GM23338 (cell line): ENCODE data around the gene ADAMTS7. TPM values are rescaled to one million over a fixed set of nuclear protein-coding genes. Genes with fewer than 3 reads are reported as not detected.

Source experiments
- ATAC-seq: fragments of 200-7000 bp; cut with Tn5 transposase; 3 replicates; pipeline ENCODE4 v1.9.1; 2020
- DNase-seq: peaks from one replicate; pipeline ENCODE4 v3.0.0-alpha.2; 2015; ENCODE audit warnings: low spot score
- H2AFZ ChIP-seq: fragments of 200-600 bp; sonication (generic); 2 replicates; pipeline ENCODE4 v1.8.0; 2016; ENCODE audit warnings: antibody characterized with exemption, mild to moderate bottlenecking, moderate library complexity
- H3F3A ChIP-seq: fragments of 200-600 bp; sonication (generic); replicated peaks from 2 replicates; pipeline ENCODE4 v1.8.0; 2017; ENCODE audit warnings: antibody characterized with exemption, mixed run types, low read depth
- H3K27ac ChIP-seq: fragments of 200-600 bp; sonication (generic); 2 replicates; pipeline ENCODE4 v1.6.1; 2016; ENCODE audit warnings: low read depth
- H3K27me3 ChIP-seq: fragments of 200-600 bp; sonication (generic); 2 replicates; pipeline ENCODE4 v1.8.0; 2016; ENCODE audit warnings: mild to moderate bottlenecking, mixed run types, moderate library complexity; ENCODE audit not compliant: insufficient read depth
- H3K36me3 ChIP-seq: fragments of 200-600 bp; sonication (generic); 2 replicates; pipeline ENCODE4 v1.8.0; 2016; ENCODE audit warnings: mild to moderate bottlenecking; ENCODE audit not compliant: insufficient read depth
- H3K4me1 ChIP-seq: fragments of 200-600 bp; sonication (generic); 2 replicates; pipeline ENCODE4 v1.8.0; 2016; ENCODE audit warnings: mild to moderate bottlenecking, moderate library complexity; ENCODE audit not compliant: insufficient read depth
- H3K4me2 ChIP-seq: fragments of 200-600 bp; sonication (generic); 2 replicates; pipeline ENCODE4 v1.7.1; 2017; ENCODE audit warnings: mixed run types
- H3K4me3 ChIP-seq: fragments of 200-600 bp; sonication (generic); 2 replicates; pipeline ENCODE4 v1.6.1; 2016; ENCODE audit warnings: mixed run types
- H3K79me2 ChIP-seq: fragments of 200-600 bp; sonication (generic); replicated peaks from 2 replicates; pipeline ENCODE4 v1.8.0; 2017; ENCODE audit warnings: mild to moderate bottlenecking; ENCODE audit not compliant: insufficient read depth
- H3K9me2 ChIP-seq: fragments of 200-600 bp; sonication (generic); 2 replicates; pipeline ENCODE4 v1.8.0; 2017; ENCODE audit not compliant: insufficient read depth
- H4K20me1 ChIP-seq: fragments of 200-600 bp; sonication (generic); replicated peaks from 2 replicates; pipeline ENCODE4 v1.8.0; 2017; ENCODE audit warnings: mild to moderate bottlenecking; ENCODE audit not compliant: insufficient read depth
- H3K27ac Mint-ChIP-seq: 2 replicates; pipeline ENCODE4 v1.8.0; 2020; ENCODE audit warnings: inconsistent platforms, mild to moderate bottlenecking, moderate library complexity, mixed read lengths
- H3K27me3 Mint-ChIP-seq: 3 replicates; pipeline ENCODE4 v1.8.0; 2022; ENCODE audit warnings: low read depth, mild to moderate bottlenecking, moderate library complexity, mixed read lengths, inconsistent platforms; ENCODE audit not compliant: insufficient read depth, poor library complexity
- H3K36me3 Mint-ChIP-seq: 3 replicates; pipeline ENCODE4 v1.8.0; 2021; ENCODE audit warnings: low read depth, mild to moderate bottlenecking, inconsistent platforms, moderate library complexity, mixed read lengths
- H3K4me1 Mint-ChIP-seq: 3 replicates; pipeline ENCODE4 v1.8.0; 2020; ENCODE audit warnings: mild to moderate bottlenecking, inconsistent platforms, mixed read lengths
- H3K4me3 Mint-ChIP-seq: 3 replicates; pipeline ENCODE4 v1.8.0; 2021; ENCODE audit warnings: moderate library complexity, mild to moderate bottlenecking, inconsistent platforms, mixed read lengths
- H3K9me3 Mint-ChIP-seq: 3 replicates; pipeline ENCODE4 v1.8.0; 2020; ENCODE audit warnings: moderate library complexity, mild to moderate bottlenecking, inconsistent platforms, mixed read lengths
- CTCF ChIP-seq, 2 experiments: fragments of 200-600 bp in 1 of 2; sonication (generic) in 1 of 2; conservative IDR thresholded peaks; 2 replicates each; pipeline versions ENCODE4 v1.5.1 to v1.6.1; 2016 to 2017; ENCODE audit warnings: antibody characterized with exemption in 2 of 2, low read depth in 2 of 2, mild to moderate bottlenecking in 2 of 2, moderate library complexity in 1 of 2
- EZH2 ChIP-seq: fragments of 200-600 bp; sonication (generic); IDR thresholded peaks from one replicate; pipeline ENCODE4 v1.8.0; 2017; ENCODE audit warnings: antibody characterized with exemption, mild to moderate bottlenecking, low read depth; ENCODE audit not compliant: unreplicated experiment
- JUNB ChIP-seq: IDR thresholded peaks from one replicate; pipeline ENCODE4 v1.6.1; 2016; ENCODE audit warnings: antibody characterized with exemption; ENCODE audit not compliant: unreplicated experiment
- POLR2AphosphoS5 ChIP-seq: IDR thresholded peaks from 2 replicates; pipeline ENCODE4 v1.6.1; 2016; ENCODE audit warnings: antibody characterized with exemption, low read depth
- ZNF331 ChIP-seq: fragments of 250-450 bp; sonication (Bioruptor Pico); IDR thresholded peaks from 2 replicates; pipeline ENCODE4 v1.5.0; 2020; ENCODE audit warnings: low read depth, mild to moderate bottlenecking, moderate library complexity
- polyA plus RNA-seq: library from polyadenylated mRNA; unstranded; fragments of >200 nt; fragmentation: Nextera tagmentation; extraction: Ambion mirVana; gene quantifications from 2 replicates; pipeline ENCODE4 v1.2.1, GENCODE V29; 2016
- total RNA-seq: library from RNA; depleted of rRNA; stranded (reverse); fragments of >200 nt; shearing (Covaris generic); gene quantifications from 2 replicates; pipeline ENCODE4 v1.2.3, GENCODE V29; 2014
- TF ChIP-seq, protein P1 (sequence below): fragments of 250-450 bp; sonication (Bioruptor Pico); IDR thresholded peaks from 2 replicates; pipeline ENCODE4 v1.5.0; 2020; ENCODE audit warnings: mild to moderate bottlenecking, moderate library complexity

The ADAMTS7 gene
- total and polyA plus RNA-seq, 2 experiments from 2014 or later: 11.6 to 52.7 TPM

DNA sequence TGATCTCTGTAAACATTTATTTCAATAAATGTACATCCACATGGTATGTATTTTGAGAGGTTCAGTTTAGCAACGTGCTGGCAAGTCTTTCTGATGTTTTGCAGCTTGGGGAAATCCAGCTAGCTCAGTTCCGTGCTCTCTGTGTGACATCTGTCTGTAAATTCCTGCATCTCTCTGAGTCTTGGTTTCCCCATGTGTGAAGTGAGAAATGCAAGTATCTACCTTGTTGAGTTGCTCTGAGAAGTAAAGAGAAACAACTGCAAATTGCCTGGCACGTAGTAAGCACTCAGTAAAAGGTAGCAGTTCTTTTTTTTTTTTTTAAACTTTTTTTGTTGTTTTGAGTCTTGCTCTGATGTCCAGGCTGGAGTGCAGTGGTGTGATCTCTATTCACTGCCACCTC is 31.3 kb upstream of the ADAMTS7 start (continued):
- TF ChIP-seq, protein P1, sequence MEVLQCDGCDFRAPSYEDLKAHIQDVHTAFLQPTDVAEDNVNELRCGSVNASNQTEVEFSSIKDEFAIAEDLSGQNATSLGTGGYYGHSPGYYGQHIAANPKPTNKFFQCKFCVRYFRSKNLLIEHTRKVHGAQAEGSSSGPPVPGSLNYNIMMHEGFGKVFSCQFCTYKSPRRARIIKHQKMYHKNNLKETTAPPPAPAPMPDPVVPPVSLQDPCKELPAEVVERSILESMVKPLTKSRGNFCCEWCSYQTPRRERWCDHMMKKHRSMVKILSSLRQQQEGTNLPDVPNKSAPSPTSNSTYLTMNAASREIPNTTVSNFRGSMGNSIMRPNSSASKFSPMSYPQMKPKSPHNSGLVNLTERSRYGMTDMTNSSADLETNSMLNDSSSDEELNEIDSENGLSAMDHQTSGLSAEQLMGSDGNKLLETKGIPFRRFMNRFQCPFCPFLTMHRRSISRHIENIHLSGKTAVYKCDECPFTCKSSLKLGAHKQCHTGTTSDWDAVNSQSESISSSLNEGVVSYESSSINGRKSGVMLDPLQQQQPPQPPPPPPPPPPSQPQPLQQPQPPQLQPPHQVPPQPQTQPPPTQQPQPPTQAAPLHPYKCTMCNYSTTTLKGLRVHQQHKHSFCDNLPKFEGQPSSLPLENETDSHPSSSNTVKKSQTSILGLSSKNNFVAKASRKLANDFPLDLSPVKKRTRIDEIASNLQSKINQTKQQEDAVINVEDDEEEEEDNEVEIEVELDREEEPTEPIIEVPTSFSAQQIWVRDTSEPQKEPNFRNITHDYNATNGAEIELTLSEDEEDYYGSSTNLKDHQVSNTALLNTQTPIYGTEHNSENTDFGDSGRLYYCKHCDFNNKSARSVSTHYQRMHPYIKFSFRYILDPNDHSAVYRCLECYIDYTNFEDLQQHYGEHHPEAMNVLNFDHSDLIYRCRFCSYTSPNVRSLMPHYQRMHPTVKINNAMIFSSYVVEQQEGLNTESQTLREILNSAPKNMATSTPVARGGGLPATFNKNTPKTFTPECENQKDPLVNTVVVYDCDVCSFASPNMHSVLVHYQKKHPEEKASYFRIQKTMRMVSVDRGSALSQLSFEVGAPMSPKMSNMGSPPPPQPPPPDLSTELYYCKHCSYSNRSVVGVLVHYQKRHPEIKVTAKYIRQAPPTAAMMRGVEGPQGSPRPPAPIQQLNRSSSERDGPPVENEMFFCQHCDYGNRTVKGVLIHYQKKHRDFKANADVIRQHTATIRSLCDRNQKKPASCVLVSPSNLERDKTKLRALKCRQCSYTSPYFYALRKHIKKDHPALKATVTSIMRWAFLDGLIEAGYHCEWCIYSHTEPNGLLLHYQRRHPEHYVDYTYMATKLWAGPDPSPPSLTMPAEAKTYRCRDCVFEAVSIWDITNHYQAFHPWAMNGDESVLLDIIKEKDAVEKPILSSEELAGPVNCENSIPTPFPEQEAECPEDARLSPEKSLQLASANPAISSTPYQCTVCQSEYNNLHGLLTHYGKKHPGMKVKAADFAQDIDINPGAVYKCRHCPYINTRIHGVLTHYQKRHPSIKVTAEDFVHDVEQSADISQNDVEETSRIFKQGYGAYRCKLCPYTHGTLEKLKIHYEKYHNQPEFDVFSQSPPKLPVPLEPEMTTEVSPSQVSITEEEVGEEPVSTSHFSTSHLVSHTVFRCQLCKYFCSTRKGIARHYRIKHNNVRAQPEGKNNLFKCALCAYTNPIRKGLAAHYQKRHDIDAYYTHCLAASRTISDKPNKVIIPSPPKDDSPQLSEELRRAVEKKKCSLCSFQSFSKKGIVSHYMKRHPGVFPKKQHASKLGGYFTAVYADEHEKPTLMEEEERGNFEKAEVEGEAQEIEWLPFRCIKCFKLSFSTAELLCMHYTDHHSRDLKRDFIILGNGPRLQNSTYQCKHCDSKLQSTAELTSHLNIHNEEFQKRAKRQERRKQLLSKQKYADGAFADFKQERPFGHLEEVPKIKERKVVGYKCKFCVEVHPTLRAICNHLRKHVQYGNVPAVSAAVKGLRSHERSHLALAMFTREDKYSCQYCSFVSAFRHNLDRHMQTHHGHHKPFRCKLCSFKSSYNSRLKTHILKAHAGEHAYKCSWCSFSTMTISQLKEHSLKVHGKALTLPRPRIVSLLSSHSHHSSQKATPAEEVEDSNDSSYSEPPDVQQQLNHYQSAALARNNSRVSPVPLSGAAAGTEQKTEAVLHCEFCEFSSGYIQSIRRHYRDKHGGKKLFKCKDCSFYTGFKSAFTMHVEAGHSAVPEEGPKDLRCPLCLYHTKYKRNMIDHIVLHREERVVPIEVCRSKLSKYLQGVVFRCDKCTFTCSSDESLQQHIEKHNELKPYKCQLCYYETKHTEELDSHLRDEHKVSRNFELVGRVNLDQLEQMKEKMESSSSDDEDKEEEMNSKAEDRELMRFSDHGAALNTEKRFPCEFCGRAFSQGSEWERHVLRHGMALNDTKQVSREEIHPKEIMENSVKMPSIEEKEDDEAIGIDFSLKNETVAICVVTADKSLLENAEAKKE (CRISPR knock-in tag): no peak

GRCh38 chr15:78841891-78842290 is 30.6 kb upstream of the ADAMTS7 start:
- no peaks in the 10 kb centered on the region for H3K9me2 ChIP-seq
- H3K27ac Mint-ChIP-seq: no peak overlapping the region
- H2AFZ ChIP-seq: no peak overlapping the region
- H3K79me2 ChIP-seq: no peaks in the 10 kb centered on the region
- H3K4me1 Mint-ChIP-seq: peaks cover 13% of the 10 kb centered on the region
- no peaks in the 10 kb centered on the region for H3K27me3 ChIP-seq
- H3K4me1 ChIP-seq: peaks cover 5% of the 10 kb centered on the region; the same call in 1 of the 2 replicates
- peaks cover 12% of the 10 kb centered on the region for H3K27me3 Mint-ChIP-seq
- H3K4me2 ChIP-seq: no peak overlapping the region
- 0 out of 2 replicates have a peak, but pooled peaks cover 2% of the 10 kb centered on the region for H3F3A ChIP-seq
- no peaks in the 10 kb centered on the region for H4K20me1 ChIP-seq
- no peak for ATAC-seq
- H3K36me3 Mint-ChIP-seq: no peaks in the 10 kb centered on the region
- DNase-seq: no peak
- no peaks in the 10 kb centered on the region for H3K36me3 ChIP-seq
- no peak overlapping the region for H3K4me3 ChIP-seq
- H3K9me3 Mint-ChIP-seq: no peaks in the 10 kb centered on the region; the same call in 2 of the 3 replicates
- H3K27ac ChIP-seq: no peak overlapping the region
- no peak overlapping the region for H3K4me3 Mint-ChIP-seq
- no peak for TF ChIP-seq CTCF (conservative IDR thresholded peaks at IDR 0.05; ENCODE audit: low read depth in 2 of 2)
- TF ChIP-seq, protein P1 (CRISPR knock-in tag): no peak
- TF ChIP-seq JUNB: no peak
- no peak for TF ChIP-seq POLR2AphosphoS5
- no peak for TF ChIP-seq EZH2
- no peak for TF ChIP-seq ZNF331
